ENCODE data around the gene HEBP2. TPM values are rescaled to one million over a fixed set of nuclear protein-coding genes. Genes with fewer than 3 reads are reported as not detected.

Gene HEBP2
- total and polyA plus RNA-seq, 9 donors: 24.9 to 46.3 (median 35.5) TPM

- H3K36me3 ChIP-seq (ENCODE audit: control insufficient read depth, insufficient read depth, low read length): peaks cover 63% of the 10 kb centered on the region
- H3K9me3 ChIP-seq (replicated peaks; ENCODE audit: control insufficient read depth, low read depth, low read length): no peaks in the 10 kb centered on the region
- H3K4me3 ChIP-seq (ENCODE audit: low read length): no peak overlapping the region
- WGBS (ENCODE audit: insufficient coverage): no CpG with 5 or more reads among the region's 8 CpGs
- H3K27ac ChIP-seq (ENCODE audit: low read length): no peak overlapping the region
- H3K4me1 ChIP-seq (ENCODE audit: control insufficient read depth, insufficient read depth, low read length): no peaks in the 10 kb centered on the region
- no peak for DNase-seq
- no peaks in the 10 kb centered on the region for H3K27me3 ChIP-seq (ENCODE audit: control insufficient read depth, insufficient read depth, low read length)
Observed at GRCh38 chr6:138410048-138410735, 6.2 kb downstream of the HEBP2 start.

- H3K27ac ChIP-seq (ENCODE audit: low read length): no peak overlapping the region
- no peak for DNase-seq
Observed at GRCh38 chr6:138410972-138411880, 7.2 kb downstream of the HEBP2 start.

GRCh38 chr6:138415125-138415524, 11.1 kb downstream of the HEBP2 start:
- no peak overlapping the region for H3K27ac ChIP-seq (ENCODE audit: low read length)
- WGBS (ENCODE audit: insufficient coverage): 86% methylated on average over 5 of the region's 5 CpGs
- no peaks in the 10 kb centered on the region for H3K27me3 ChIP-seq (ENCODE audit: control insufficient read depth, insufficient read depth, low read length)

More at GRCh38 chr6:138410972-138411880, 7.2 kb downstream of the HEBP2 start:
- WGBS (ENCODE audit: insufficient coverage): 60% methylated on average over 1 of the region's 6 CpGs
- no peaks in the 10 kb centered on the region for H3K27me3 ChIP-seq (ENCODE audit: control insufficient read depth, insufficient read depth, low read length)
- H3K4me3 ChIP-seq (ENCODE audit: low read length): no peak overlapping the region
- no peaks in the 10 kb centered on the region for H3K4me1 ChIP-seq (ENCODE audit: control insufficient read depth, insufficient read depth, low read length)
- H3K36me3 ChIP-seq (ENCODE audit: control insufficient read depth, insufficient read depth, low read length): peaks cover 64% of the 10 kb centered on the region
- no peaks in the 10 kb centered on the region for H3K9me3 ChIP-seq (replicated peaks; ENCODE audit: control insufficient read depth, low read depth, low read length)

DNA sequence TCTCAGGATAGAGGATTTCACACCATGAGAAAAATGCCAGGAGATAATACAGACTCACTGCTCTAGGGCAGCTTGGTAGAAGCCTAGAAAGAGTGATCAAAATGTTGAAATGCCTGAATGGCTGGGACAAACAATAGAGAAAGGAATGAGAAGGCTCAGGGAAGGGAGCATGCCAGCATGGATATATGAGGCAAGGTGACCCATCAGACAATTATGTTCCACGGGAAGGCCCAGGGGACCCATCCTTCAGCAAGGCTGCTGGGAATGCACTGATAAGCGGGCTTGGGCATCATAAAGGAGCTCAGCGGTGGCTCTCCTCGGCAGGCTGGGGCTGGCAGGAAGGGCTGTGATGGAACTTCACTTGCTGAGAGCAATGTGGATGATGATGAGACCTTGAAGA, 12.2 kb downstream of the HEBP2 start:
- Histone ChIP-seq H3K9me3 (replicated peaks; ENCODE audit: control insufficient read depth, low read depth, low read length) (peaks cover 8% of the 10 kb centered on the region), H3K4me1 (ENCODE audit: control insufficient read depth, insufficient read depth, low read length) (no peaks in the 10 kb centered on the region), H3K4me3 (ENCODE audit: low read length) (no peak overlapping the region), H3K27ac (ENCODE audit: low read length) (no peak overlapping the region), H3K27me3 (ENCODE audit: control insufficient read depth, insufficient read depth, low read length) (no peaks in the 10 kb centered on the region), H3K36me3 (ENCODE audit: control insufficient read depth, insufficient read depth, low read length) (peaks cover 36% of the 10 kb centered on the region)
- 88% methylated on average over 4 of the region's 4 CpGs for WGBS (ENCODE audit: insufficient coverage)
- DNase-seq: no peak

More at GRCh38 chr6:138415125-138415524, 11.1 kb downstream of the HEBP2 start:
- DNase-seq: no peak
- Histone ChIP-seq H3K9me3 (replicated peaks; ENCODE audit: control insufficient read depth, low read depth, low read length) (peaks cover 8% of the 10 kb centered on the region), H3K4me1 (ENCODE audit: control insufficient read depth, insufficient read depth, low read length) (no peaks in the 10 kb centered on the region), H3K36me3 (ENCODE audit: control insufficient read depth, insufficient read depth, low read length) (peaks cover 36% of the 10 kb centered on the region), H3K4me3 (ENCODE audit: low read length) (no peak overlapping the region)

DNA sequence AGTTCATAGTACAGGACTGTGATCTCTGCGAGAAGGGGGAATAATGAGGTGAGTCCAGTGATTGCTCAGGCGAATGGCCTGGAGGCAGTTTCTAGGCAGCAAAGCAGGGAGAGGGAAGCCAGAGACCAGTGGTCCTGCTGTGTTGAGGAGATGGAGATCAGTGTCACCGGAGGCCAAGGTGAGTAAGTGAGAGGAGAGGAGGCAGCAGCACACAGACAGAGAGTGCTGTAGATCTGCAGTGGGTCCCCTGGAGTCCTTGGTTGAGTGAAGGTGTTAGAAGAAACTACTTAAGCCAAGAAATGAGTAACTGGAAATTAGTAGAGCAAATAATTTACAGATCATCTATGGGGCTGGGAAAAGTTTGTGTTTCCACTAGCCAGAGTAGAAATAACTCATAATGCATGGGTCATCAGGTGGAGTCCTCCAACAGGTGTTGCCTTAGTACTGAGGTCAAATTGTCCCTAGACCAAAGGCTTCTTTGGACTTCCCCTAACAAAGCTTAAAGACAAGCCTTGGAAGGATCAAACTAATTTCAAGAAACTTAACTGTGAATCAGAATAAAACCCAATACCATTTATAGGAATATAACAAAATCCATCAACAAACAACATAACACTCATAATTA, 13.6 kb downstream of the HEBP2 start:
- Histone ChIP-seq H3K9me3 (replicated peaks; ENCODE audit: control insufficient read depth, low read depth, low read length) (peaks cover 8% of the 10 kb centered on the region), H3K27me3 (ENCODE audit: control insufficient read depth, insufficient read depth, low read length) (no peaks in the 10 kb centered on the region), H3K4me1 (ENCODE audit: control insufficient read depth, insufficient read depth, low read length) (no peaks in the 10 kb centered on the region), H3K36me3 (ENCODE audit: control insufficient read depth, insufficient read depth, low read length) (peaks cover 30% of the 10 kb centered on the region), H3K27ac (ENCODE audit: low read length) (no peak overlapping the region), H3K4me3 (ENCODE audit: low read length) (no peak overlapping the region)
- WGBS (ENCODE audit: insufficient coverage): 73% methylated on average over 3 of the region's 3 CpGs
- no peak for DNase-seq

DNA sequence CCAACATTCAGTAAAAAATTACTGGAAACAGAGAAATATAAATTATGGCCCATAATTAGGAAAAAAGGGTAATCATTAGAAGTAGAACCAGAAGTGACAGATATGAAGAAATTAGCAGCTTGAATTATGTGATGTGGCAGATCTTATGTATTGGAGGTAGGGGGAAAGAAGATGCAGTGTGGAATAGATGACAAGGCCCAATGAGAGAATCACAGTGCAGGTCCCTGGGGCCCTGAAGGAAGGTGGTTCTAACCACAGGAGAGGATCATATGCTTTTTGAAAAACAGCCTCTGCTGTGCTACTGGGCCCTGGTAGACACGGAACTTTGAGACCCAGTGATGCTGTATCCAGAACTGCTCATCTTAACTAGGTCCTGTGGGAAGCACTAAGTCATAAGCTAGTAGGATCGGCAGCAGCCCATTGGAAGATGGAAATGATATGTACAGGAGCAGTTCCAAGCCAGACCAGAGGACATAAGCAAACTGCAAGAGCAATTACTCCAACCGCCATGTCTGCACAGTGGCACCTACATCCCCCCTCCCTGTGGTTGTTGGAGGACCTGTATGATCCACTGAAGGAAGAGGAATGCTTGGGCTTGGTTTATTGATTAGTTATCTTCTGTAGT, 14.2 kb downstream of the HEBP2 start:
- Histone ChIP-seq H3K27ac (ENCODE audit: low read length) (no peak overlapping the region), H3K4me3 (ENCODE audit: low read length) (no peak overlapping the region), H3K36me3 (ENCODE audit: control insufficient read depth, insufficient read depth, low read length) (peaks cover 30% of the 10 kb centered on the region), H3K9me3 (replicated peaks; ENCODE audit: control insufficient read depth, low read depth, low read length) (peaks cover 8% of the 10 kb centered on the region), H3K4me1 (ENCODE audit: control insufficient read depth, insufficient read depth, low read length) (no peaks in the 10 kb centered on the region), H3K27me3 (ENCODE audit: control insufficient read depth, insufficient read depth, low read length) (no peaks in the 10 kb centered on the region)
- DNase-seq: no peak
- 100% methylated on average over 1 of the region's 3 CpGs for WGBS (ENCODE audit: insufficient coverage)

DNA sequence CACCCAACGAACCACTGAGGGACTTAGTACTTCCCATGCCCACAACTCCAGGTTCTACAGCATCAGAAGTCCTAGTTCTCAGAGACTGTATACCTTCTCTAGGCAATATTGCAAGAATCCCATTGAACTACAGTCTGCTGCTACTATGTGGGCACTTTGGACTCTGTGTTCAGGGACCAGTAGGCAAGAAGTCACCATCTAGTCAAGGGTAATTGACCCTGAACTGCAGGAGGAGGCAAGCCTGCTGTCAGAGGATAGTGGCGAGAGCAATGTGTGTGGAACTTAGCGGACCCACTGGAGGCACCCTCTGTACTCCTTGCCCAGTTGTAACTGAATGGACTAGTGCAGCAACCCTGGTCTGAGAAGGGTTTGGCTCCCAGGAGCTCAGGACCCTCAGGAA, 15.7 kb downstream of the HEBP2 start:
- peaks cover 29% of the 10 kb centered on the region for H3K36me3 ChIP-seq (ENCODE audit: control insufficient read depth, insufficient read depth, low read length)
- peaks cover 8% of the 10 kb centered on the region for H3K9me3 ChIP-seq (replicated peaks; ENCODE audit: control insufficient read depth, low read depth, low read length)
- no peak for DNase-seq

DNA sequence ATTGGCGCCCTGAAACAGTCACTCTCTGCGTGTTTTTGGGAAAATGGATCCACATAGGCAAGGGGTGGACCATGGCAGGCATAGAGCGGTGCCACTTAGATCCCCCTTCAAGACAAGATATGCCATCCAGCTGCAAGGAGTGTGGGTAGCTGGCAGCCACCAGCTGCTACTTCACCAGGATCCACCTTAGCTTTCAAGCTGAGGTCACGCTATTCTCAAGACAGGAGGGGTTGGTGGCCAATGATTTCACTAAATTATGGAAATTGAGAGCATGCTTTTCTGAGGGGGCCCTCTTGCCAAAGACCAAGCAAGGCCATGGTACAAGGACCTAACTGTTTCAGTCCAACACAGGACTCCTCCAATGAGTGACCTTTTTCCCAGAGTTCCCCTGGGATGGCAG, 16.3 kb downstream of the HEBP2 start:
- Histone ChIP-seq H3K4me1 (ENCODE audit: control insufficient read depth, insufficient read depth, low read length) (no peaks in the 10 kb centered on the region), H3K27me3 (ENCODE audit: control insufficient read depth, insufficient read depth, low read length) (no peaks in the 10 kb centered on the region), H3K36me3 (ENCODE audit: control insufficient read depth, insufficient read depth, low read length) (peaks cover 26% of the 10 kb centered on the region), H3K27ac (ENCODE audit: low read length) (no peak overlapping the region), H3K4me3 (ENCODE audit: low read length) (no peak overlapping the region), H3K9me3 (replicated peaks; ENCODE audit: control insufficient read depth, low read depth, low read length) (peaks cover 8% of the 10 kb centered on the region)
- 100% methylated on average over 2 of the region's 4 CpGs for WGBS (ENCODE audit: insufficient coverage)
- DNase-seq: no peak

More for the DNA sequence above, 15.7 kb downstream of the HEBP2 start:
- WGBS (ENCODE audit: insufficient coverage): 94% methylated on average over 2 of the region's 3 CpGs
- Histone ChIP-seq H3K27me3 (ENCODE audit: control insufficient read depth, insufficient read depth, low read length) (no peaks in the 10 kb centered on the region), H3K27ac (ENCODE audit: low read length) (no peak overlapping the region), H3K4me3 (ENCODE audit: low read length) (no peak overlapping the region), H3K4me1 (ENCODE audit: control insufficient read depth, insufficient read depth, low read length) (no peaks in the 10 kb centered on the region)

DNA sequence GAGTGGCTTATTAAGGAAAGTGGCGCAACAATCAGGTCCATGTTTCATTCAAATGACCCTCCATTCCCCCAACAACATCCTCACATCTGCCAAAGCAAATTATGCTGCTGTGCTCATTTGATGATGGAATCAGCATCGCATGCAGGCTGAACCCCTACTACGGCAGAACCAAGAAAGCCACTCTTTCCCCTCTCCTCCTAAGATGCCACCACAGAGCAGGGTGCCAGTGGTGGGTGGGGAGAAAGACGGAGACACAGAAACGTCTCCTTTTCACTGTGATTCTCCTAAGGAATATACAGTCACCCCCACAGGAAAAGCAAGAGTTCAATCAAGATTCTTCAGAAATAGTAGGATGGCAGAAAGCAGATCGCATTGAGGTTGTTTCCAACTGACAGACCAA, 17.1 kb downstream of the HEBP2 start:
- Histone ChIP-seq H3K36me3 (ENCODE audit: control insufficient read depth, insufficient read depth, low read length) (peaks cover 26% of the 10 kb centered on the region), H3K9me3 (replicated peaks; ENCODE audit: control insufficient read depth, low read depth, low read length) (peaks cover 8% of the 10 kb centered on the region), H3K4me1 (ENCODE audit: control insufficient read depth, insufficient read depth, low read length) (no peaks in the 10 kb centered on the region), H3K27ac (ENCODE audit: low read length) (no peak overlapping the region), H3K4me3 (ENCODE audit: low read length) (no peak overlapping the region), H3K27me3 (ENCODE audit: control insufficient read depth, insufficient read depth, low read length) (no peaks in the 10 kb centered on the region)
- no CpG with 5 or more reads among the region's 6 CpGs for WGBS (ENCODE audit: insufficient coverage)
- no peak for DNase-seq
